Fibroblast of mammary gland (primary cell): ENCODE results near the gene ELF2.
A peak's percentile ranks its signal among the peaks of the same experiment; 100 is the strongest.
"Not testable (repeated sequence)": the region's sequence is repeated elsewhere in the genome, so short reads cannot be mapped to it uniquely, and the experiment has no call there.

Experiments used
- DNase-seq: peaks from one replicate; pipeline ENCODE4 v3.0.0-alpha.2; 2010; ENCODE audit warnings: low read depth
- H3K4me3 ChIP-seq: 2 replicates; pipeline ENCODE4 v1.5.1; 2011; ENCODE audit warnings: low read depth, mild to moderate bottlenecking, low read length, moderate library complexity; ENCODE audit not compliant: control insufficient read depth
- CTCF ChIP-seq: conservative IDR thresholded peaks from 2 replicates; pipeline ENCODE4 v1.5.1; 2011; ENCODE audit warnings: low read depth, low read length, inconsistent platforms; ENCODE audit not compliant: control insufficient read depth, insufficient read depth

ELF2 gene

GRCh38 chr4:139177049-139177868 is at the start of gene ELF2:
Gene ELF2, minus strand, starts transcription at chr4:139177218. Its CDS starts 39,517 bp downstream, at chr4:139137701.
- H3K4me3 ChIP-seq = peak within 1 kb of the TSS; percentile 86
- TF ChIP-seq CTCF = no peak
- peak; percentile 81 for DNase-seq

- TF ChIP-seq CTCF = no peak
- DNase-seq = peak; percentile 85
- no peak overlapping the region for H3K4me3 ChIP-seq
Observed at GRCh38 chr4:139223682-139224317, 46.8 kb upstream of the ELF2 start.

- no peak overlapping the region for H3K4me3 ChIP-seq
- DNase-seq = no peak
- no peak for TF ChIP-seq CTCF
Observed at GRCh38 chr4:139222215-139222614, 45.2 kb upstream of the ELF2 start.

- no peak overlapping the region for H3K4me3 ChIP-seq
- no peak for TF ChIP-seq CTCF
- no peak for DNase-seq
Observed at GRCh38 chr4:139221687-139222086, 44.7 kb upstream of the ELF2 start.

GRCh38 chr4:139219450-139220055 is 42.5 kb upstream of the ELF2 start:
- no peak overlapping the region for H3K4me3 ChIP-seq
- DNase-seq = no peak
- no peak for TF ChIP-seq CTCF

GRCh38 chr4:139214039-139214534 is 37.1 kb upstream of the ELF2 start:
- DNase-seq = peak; percentile 20
- H3K4me3 ChIP-seq = no peak overlapping the region
- TF ChIP-seq CTCF = no peak

- H3K4me3 ChIP-seq, DNase-seq: not testable (repeated sequence)
Observed at GRCh38 chr4:139213633-139214032, 36.6 kb upstream of the ELF2 start.
